DOHH2 (cell line): ENCODE data around the gene OSBPL3.

Experiments used
- H3F3A ChIP-seq: fragments of 200-600 bp; sonication (generic), shearing (Covaris generic); 2 replicates; pipeline ENCODE4 v1.6.0; 2016; ENCODE audit warnings: antibody characterized with exemption, mild to moderate bottlenecking; ENCODE audit not compliant: control insufficient read depth, insufficient read depth
- H3K27ac ChIP-seq: fragments of 200-600 bp; sonication (generic); 2 replicates; pipeline ENCODE4 v1.5.1; 2014; ENCODE audit warnings: low read depth, mild to moderate bottlenecking, low read length, moderate library complexity
- H3K27me3 ChIP-seq: fragments of 200-600 bp; sonication (generic); 2 replicates; pipeline ENCODE4 v1.6.1; 2014; ENCODE audit warnings: mild to moderate bottlenecking, low read length, mixed read lengths; ENCODE audit not compliant: control insufficient read depth
- H3K36me3 ChIP-seq: fragments of 200-600 bp; sonication (generic); 2 replicates; pipeline ENCODE4 v1.6.1; 2014; ENCODE audit warnings: mild to moderate bottlenecking, low read length, moderate library complexity, mixed read lengths; ENCODE audit not compliant: control insufficient read depth
- H3K4me1 ChIP-seq: fragments of 200-600 bp; sonication (generic); 2 replicates; pipeline ENCODE4 v1.6.1; 2014; ENCODE audit warnings: mild to moderate bottlenecking, low read length, mixed read lengths; ENCODE audit not compliant: control insufficient read depth
- H3K4me2 ChIP-seq: fragments of 200-600 bp; sonication (generic); 2 replicates; pipeline ENCODE4 v1.6.0; 2014; ENCODE audit warnings: mild to moderate bottlenecking, low read length, moderate library complexity
- H3K4me3 ChIP-seq: fragments of 200-600 bp; sonication (generic); 2 replicates; pipeline ENCODE4 v1.5.1; 2014; ENCODE audit warnings: mild to moderate bottlenecking, low read length, mixed read lengths
- H3K79me2 ChIP-seq: fragments of 200-600 bp; sonication (generic); 2 replicates; pipeline ENCODE4 v1.6.1; 2014; ENCODE audit warnings: mild to moderate bottlenecking, low read length, mixed read lengths; ENCODE audit not compliant: control insufficient read depth
- H3K9me2 ChIP-seq: fragments of 200-600 bp; sonication (generic); replicated peaks from 2 replicates; pipeline ENCODE4 v1.6.1; 2014; ENCODE audit warnings: mild to moderate bottlenecking, low read length, mixed read lengths; ENCODE audit not compliant: control insufficient read depth
- H3K9me3 ChIP-seq: fragments of 200-600 bp; sonication (generic); 2 replicates; pipeline ENCODE4 v1.6.1; 2014; ENCODE audit warnings: antibody characterized with exemption, low read length, mixed read lengths; ENCODE audit not compliant: control insufficient read depth, insufficient read depth
- H4K20me1 ChIP-seq: fragments of 200-600 bp; sonication (generic); 2 replicates; pipeline ENCODE4 v1.6.0; 2014; ENCODE audit warnings: low read depth, mild to moderate bottlenecking, antibody characterized with exemption, low read length, moderate library complexity; ENCODE audit not compliant: control insufficient read depth, insufficient read depth
- EZH2phosphoT487 ChIP-seq: fragments of 200-600 bp; sonication (generic); IDR thresholded peaks from 2 replicates; pipeline ENCODE4 v1.6.1; 2017; ENCODE audit warnings: borderline replicate concordance, mild to moderate bottlenecking, antibody characterized with exemption, low read length, moderate library complexity, mixed read lengths
- TF ChIP-seq, protein P1 (sequence below): fragments of 200-600 bp; sonication (generic); IDR thresholded peaks from one replicate; pipeline ENCODE4 v1.5.1; 2014; ENCODE audit warnings: antibody characterized with exemption, mild to moderate bottlenecking, low read depth, low read length; ENCODE audit not compliant: poor library complexity, severe bottlenecking

Gene OSBPL3

GRCh38 chr7:24769851-24770250, 210.1 kb downstream of the OSBPL3 start:
- H3K36me3 ChIP-seq, result no peaks in the 10 kb centered on the region
- no peak overlapping the region for H3K4me3 ChIP-seq
- no peaks in the 10 kb centered on the region for H3K79me2 ChIP-seq
- TF ChIP-seq, protein P1, sequence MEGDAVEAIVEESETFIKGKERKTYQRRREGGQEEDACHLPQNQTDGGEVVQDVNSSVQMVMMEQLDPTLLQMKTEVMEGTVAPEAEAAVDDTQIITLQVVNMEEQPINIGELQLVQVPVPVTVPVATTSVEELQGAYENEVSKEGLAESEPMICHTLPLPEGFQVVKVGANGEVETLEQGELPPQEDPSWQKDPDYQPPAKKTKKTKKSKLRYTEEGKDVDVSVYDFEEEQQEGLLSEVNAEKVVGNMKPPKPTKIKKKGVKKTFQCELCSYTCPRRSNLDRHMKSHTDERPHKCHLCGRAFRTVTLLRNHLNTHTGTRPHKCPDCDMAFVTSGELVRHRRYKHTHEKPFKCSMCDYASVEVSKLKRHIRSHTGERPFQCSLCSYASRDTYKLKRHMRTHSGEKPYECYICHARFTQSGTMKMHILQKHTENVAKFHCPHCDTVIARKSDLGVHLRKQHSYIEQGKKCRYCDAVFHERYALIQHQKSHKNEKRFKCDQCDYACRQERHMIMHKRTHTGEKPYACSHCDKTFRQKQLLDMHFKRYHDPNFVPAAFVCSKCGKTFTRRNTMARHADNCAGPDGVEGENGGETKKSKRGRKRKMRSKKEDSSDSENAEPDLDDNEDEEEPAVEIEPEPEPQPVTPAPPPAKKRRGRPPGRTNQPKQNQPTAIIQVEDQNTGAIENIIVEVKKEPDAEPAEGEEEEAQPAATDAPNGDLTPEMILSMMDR, result no peak
- no peak for TF ChIP-seq EZH2phosphoT487
- H3K4me2 ChIP-seq, result no peak overlapping the region
- H3K4me1 ChIP-seq, result no peaks in the 10 kb centered on the region
- peaks cover 6% of the 10 kb centered on the region; the same call in 1 of the 2 replicates for H3K27me3 ChIP-seq
- no peaks in the 10 kb centered on the region for H3K9me3 ChIP-seq
- H3K27ac ChIP-seq, result no peak overlapping the region
- no peaks in the 10 kb centered on the region for H3K9me2 ChIP-seq
- no peaks in the 10 kb centered on the region for H3F3A ChIP-seq
- no peaks in the 10 kb centered on the region for H4K20me1 ChIP-seq

GRCh38 chr7:24769014-24769830, 210.8 kb downstream of the OSBPL3 start:
- Histone ChIP-seq H3K79me2 (no peaks in the 10 kb centered on the region), H3F3A (no peaks in the 10 kb centered on the region)

GRCh38 chr7:24767878-24768569, 212.0 kb downstream of the OSBPL3 start:
- H3F3A ChIP-seq, result no peaks in the 10 kb centered on the region
- H3K27me3 ChIP-seq, result peaks cover 9% of the 10 kb centered on the region; the same call in 1 of the 2 replicates
- H3K79me2 ChIP-seq, result no peaks in the 10 kb centered on the region
- TF ChIP-seq, protein P1, result no peak
- no peak for TF ChIP-seq EZH2phosphoT487
- no peak overlapping the region for H3K4me3 ChIP-seq
- no peak overlapping the region for H3K27ac ChIP-seq
- H3K9me3 ChIP-seq, result no peaks in the 10 kb centered on the region
- no peaks in the 10 kb centered on the region for H3K36me3 ChIP-seq
- no peaks in the 10 kb centered on the region for H3K4me1 ChIP-seq
- no peaks in the 10 kb centered on the region for H4K20me1 ChIP-seq
- no peaks in the 10 kb centered on the region for H3K9me2 ChIP-seq
- no peak overlapping the region for H3K4me2 ChIP-seq

More at GRCh38 chr7:24769014-24769830, 210.8 kb downstream of the OSBPL3 start:
- no peaks in the 10 kb centered on the region for H3K9me2 ChIP-seq
- H3K4me2 ChIP-seq, result no peak overlapping the region
- H3K36me3 ChIP-seq, result no peaks in the 10 kb centered on the region
- no peak overlapping the region for H3K27ac ChIP-seq
- no peaks in the 10 kb centered on the region for H3K4me1 ChIP-seq
- H3K27me3 ChIP-seq, result peaks cover 6% of the 10 kb centered on the region; the same call in 1 of the 2 replicates
- no peak for TF ChIP-seq EZH2phosphoT487
- TF ChIP-seq, protein P1, result no peak
- no peaks in the 10 kb centered on the region for H4K20me1 ChIP-seq
- no peak overlapping the region for H3K4me3 ChIP-seq
- H3K9me3 ChIP-seq, result no peaks in the 10 kb centered on the region
